Activated CD4-positive, CD25-positive, alpha-beta regulatory T cell treated with anti-CD3 and anti-CD28 coated beads, Interleukin-2, amount 50 U/mL, for 16 hours (primary cell): Measurements from ENCODE around the gene MAN1B1.
A peak's percentile ranks its signal among the peaks of the same experiment; 100 is the strongest.
"Not testable (repeated sequence)": the region's sequence is repeated elsewhere in the genome, so short reads cannot be mapped to it uniquely, and the experiment has no call there.

ENCODE experiments used
- DNase-seq: peaks from one replicate; pipeline ENCODE4 v3.0.0-alpha.2; 2020; ENCODE audit warnings: low read depth, low spot score

Gene MAN1B1

GRCh38 chr9:137052998-137053943 is 33.5 kb upstream of the MAN1B1 start:
- no peak for DNase-seq

GRCh38 chr9:137053944-137054931 is 32.5 kb upstream of the MAN1B1 start, which contains the start of gene ENTPD2:
TSS of gene ENTPD2 (minus strand) at chr9:137054061. CDS start at chr9:137053997, 64 bp downstream.
- no peak for DNase-seq

DNA sequence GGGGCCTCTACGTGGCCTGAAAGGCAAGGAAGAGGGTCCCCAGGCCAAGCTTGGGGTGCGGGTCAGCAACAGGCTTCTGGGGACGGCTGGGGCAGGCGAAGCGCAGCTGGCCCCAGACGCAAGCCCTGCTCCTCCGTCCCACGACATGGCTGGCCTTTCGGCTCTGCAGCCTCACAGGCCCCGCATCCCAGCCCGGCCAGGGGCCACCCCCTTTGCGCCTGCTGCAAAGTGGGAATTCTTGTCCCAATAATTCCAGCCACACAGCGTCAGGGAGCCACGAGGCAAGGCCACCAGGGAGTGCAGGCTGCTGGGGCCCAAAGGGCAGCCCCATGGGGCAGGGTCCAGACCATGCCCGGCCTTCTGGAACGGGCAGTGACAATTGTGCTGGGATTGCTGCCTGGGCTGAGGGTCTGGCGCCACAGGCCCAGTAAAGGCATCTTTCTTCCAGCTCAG is 31.8 kb upstream of the MAN1B1 start:
- DNase-seq: no peak

DNA sequence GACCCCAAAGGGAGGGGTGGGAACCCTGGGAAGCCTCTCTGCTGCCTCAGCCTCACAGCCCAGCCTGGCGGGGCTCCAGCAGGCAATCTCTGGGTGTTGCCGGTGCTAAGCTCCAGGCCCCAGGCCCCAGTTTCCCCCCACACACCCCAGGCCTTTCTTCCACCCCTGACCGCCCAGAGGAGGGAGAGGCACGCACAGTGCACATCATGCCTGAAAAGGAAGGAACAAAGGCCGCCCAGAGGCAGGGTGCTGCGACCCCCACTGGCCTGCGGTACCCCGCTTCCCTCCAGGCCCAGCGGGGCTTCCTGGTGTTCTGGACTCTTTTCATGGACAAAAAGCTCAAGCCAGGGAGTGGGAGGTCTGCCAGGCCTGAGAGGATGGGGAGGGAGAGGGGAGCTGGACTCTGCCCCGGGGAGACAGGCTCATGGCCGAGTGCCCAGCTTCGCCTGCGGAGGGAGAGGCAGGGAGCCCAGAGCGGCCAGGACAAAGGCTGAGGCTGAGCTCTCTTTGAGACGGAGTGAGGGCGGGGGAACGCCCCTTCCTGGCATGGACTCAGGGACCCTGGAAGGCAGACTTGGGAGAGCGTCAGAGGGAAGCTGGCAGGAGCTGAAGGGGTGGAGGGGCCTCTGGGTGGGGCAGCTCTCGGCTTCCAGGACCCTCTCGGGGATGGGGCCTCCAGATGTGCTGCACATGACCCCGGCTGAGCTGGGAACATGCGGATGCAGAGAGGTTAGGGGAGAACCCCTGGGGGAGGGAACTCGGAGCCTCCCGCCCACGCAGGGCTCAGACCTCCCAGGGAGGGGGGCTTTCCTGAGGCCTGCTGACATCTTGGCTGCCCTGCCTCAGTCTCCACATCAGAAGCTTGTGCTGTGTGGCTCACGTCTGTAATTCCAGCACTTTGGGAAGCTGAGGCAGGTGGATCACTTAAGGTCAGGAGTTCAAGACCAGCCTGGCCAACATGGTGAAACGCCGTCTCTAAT is 31.1 kb upstream of the MAN1B1 start:
- no peak for DNase-seq

GRCh38 chr9:137056739-137057415 is 29.9 kb upstream of the MAN1B1 start:
- no peak for DNase-seq

DNA sequence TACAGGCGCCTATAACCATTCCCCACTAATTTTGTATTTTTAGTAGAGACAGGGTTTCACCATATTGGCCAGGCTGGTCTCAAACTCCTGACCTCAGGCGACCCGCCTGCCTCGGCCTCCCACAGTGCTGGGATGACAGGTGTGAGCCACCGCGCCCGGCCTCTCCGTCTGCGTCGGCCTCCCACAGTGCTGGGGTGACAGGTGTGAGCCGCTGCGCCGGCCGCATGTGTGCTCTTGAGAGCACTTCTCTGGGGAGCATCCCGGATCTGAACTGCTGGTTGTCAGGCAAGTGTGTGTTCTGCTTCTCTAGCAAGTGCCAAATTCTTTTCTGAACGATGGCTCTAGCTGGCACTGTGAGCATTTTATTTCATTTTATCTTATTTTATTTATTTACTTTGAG is 29.2 kb upstream of the MAN1B1 start:
- DNase-seq: no peak

DNA sequence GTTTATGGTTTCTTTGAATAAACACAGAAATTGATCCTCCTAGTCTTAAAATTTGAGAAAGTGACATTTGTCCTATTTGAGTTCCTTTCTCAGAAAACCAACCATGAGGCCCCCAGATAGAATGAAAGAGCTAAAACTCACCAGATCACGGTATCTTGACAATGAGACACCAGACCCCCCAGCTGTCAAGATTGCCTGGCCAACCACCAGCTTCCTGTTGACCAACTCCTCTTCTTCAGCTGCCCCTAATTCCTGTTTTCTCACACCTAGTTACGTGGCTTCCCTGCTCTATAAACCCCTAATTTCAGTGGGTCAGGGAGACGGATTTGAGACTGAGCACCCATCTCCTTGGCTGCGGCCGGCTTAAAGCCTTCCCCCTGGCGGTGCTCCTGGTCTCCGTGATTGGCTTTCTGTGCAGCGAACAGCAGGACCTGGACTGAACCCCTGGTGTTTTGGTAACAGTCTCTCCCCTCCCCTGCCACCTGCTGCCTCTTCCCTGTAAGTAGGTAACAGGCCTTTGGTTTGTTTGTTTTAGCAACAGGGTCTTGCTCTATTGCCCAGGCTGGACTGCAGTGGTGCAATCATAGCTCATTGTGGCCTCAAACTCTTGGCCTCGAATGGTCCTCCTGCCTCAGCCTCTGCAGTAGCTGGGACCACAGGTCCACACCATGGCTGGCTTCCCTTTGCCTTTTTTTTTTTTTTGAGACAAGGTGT is 28.1 kb upstream of the MAN1B1 start:
- no peak for DNase-seq

GRCh38 chr9:137062384-137062783 is 24.4 kb upstream of the MAN1B1 start:
- DNase-seq: no peak

GRCh38 chr9:137062798-137063197 is 24.0 kb upstream of the MAN1B1 start:
- not testable (repeated sequence) for DNase-seq

GRCh38 chr9:137063311-137064026 is 23.3 kb upstream of the MAN1B1 start:
- DNase-seq: no peak

DNA sequence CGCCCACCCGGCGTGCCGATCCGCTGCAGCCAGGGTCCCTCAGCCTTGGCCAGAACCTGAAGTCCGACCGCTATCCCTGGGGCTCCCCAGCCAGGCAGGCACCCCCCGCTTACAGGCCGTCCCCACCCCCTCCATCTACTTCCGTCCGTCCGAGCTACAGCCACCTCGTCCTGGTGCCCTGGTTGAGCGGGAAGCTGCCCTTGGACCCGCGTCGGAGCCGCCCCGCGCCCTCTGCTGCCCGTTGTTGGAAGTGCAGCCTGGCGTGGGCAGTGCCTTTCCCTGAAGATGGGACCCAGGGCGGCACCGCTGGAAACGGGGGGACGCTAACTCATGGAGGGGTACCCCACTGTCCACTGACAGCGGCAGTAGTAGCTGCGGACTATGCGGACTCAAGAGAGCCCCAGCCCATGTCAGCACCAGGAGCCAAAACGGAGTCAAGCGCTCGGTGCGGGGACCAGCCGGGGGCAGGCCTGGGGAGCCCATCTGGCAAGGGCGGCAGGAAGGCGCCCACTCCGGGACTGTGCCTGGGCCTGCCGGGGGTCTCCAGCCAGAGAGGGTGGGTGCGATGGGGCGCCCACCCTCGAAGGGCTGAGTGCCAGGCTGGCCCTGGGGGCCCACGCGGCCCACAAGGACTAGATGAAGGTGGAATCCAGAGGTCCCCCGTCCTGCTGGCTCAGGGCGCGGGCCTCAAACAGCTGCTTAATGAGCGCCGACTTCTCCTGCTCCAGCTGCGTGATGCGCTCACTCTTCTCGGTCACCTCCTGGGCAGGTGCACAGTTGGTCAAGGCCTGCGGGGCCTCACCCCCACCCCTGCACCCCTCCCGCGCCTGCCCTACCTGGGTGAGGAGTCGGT is 22.5 kb upstream of the MAN1B1 start:
- DNase-seq: no peak

- DNase-seq: no peak
Observed at GRCh38 chr9:137064880-137065164, 22.0 kb upstream of the MAN1B1 start.

GRCh38 chr9:137065336-137065967 is 21.3 kb upstream of the MAN1B1 start:
- no peak for DNase-seq

DNA sequence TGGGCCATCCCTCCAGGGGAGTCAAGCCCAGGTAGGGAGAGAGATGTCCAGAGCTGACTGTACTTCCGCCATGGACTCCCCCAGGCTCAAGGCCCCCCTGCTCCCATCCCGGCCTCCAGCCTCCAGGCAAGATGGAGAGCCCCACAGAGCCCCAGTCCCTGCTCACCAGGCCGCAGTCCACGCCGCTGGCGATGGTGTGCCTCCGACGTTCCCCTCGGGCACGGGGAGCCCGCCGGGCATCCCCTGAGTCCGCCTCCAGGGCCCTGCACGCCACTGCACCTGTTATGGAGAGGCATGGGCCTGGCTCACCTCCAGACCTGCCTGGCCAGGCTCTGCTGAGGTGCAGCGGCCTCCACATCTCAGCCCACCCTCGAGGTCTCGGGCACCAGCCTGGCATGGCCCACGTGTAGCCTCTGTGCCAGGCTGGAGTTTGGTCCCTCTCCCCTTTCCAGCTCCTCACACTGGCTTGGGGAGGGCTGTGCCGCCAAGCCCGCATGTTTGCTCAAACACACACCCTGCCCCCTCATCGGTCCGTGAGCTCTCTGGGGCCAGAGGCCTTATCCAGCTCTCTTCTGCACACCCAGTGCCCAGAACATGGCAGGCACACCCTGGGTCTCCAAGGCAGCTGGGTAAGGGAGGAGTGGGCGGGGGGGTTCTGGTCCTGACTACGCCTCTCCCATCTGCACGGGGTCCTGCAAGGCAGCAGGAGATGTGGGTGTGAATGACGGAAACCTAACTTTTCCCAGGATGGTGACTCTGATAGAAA is 20.5 kb upstream of the MAN1B1 start:
- no peak for DNase-seq

DNA sequence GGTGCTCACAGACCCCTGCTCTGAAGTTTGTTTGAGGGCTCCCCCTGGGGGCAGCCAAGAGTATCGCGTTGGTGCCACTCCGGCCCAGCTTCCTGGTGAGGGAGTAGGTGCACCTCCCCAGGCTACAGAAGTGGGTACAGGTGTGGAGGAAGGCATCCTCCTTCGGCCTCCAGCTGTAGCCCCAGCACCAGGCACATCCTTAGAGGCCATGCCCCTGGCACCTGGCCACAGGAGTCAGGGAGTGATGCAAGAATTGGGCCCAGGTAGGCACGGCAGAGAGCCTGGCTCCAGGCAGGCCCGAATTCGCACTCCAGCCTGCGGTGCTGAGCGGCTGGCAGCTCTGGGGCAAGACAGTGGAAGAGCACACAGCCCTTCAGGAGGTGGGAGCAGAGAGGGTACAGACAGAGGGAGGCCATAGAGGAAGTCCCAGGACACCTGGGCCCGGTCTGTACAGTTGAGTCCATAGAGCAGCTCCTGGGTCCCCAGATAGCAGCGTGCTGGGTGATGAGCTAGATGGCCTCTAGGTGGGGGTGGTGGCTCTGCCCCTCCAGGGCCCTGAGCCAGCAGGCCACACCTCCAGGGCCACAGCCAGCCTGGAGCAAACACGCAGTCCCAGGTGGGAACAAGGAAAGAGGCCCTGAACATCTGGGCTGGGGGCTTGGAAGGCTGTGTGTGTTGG is 18.8 kb upstream of the MAN1B1 start:
- peak; percentile 75 for DNase-seq
